HG03565 (cell line): ENCODE measurements around the gene CD247.

ENCODE experiments used
- ATAC-seq: cut with Tn5 transposase; IDR thresholded peaks from one replicate; pipeline ENCODE4 v1.9.1; 2021; ENCODE audit warnings: mild to moderate bottlenecking, moderate library complexity; ENCODE audit not compliant: unreplicated experiment

CD247 gene

DNA sequence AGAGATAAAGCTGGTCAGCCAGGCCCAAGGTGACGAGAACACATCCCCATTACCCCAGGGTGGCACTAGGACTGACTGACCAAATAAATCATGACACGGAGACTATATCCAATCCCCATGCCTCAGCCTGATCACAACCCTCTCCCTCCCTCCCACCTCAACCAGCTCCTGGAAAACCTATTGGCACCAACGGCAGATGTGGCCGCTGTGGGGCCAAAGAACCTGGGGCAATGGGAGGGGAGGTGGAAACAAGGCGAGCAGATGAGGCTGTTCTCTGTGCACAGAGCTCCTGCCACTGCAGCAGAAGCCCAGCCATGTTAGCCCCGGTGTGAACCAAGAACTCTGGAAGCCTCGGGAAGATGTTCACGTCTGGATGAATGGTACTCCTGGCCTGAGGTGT, 77.6 kb downstream of the CD247 start:
- no peak for ATAC-seq

DNA sequence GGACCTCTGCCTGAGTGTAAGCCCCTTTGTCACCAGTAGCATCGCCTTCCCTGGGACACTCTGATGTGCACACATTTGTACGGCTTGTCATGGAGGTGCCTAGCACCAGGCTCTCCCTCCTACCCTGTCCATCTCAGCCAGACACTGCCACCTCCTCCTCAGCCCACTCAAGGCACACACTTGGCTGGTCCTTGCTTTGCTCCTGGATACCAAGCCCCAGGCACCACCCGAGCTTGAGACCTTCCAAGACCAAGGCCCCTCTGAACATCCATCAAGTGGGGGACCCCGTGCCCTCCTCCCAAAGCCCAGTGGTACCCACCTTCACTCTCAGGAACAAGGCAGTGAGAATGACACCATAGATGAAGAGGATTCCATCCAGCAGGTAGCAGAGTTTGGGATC, 78.0 kb downstream of the CD247 start:
- no peak for ATAC-seq

DNA sequence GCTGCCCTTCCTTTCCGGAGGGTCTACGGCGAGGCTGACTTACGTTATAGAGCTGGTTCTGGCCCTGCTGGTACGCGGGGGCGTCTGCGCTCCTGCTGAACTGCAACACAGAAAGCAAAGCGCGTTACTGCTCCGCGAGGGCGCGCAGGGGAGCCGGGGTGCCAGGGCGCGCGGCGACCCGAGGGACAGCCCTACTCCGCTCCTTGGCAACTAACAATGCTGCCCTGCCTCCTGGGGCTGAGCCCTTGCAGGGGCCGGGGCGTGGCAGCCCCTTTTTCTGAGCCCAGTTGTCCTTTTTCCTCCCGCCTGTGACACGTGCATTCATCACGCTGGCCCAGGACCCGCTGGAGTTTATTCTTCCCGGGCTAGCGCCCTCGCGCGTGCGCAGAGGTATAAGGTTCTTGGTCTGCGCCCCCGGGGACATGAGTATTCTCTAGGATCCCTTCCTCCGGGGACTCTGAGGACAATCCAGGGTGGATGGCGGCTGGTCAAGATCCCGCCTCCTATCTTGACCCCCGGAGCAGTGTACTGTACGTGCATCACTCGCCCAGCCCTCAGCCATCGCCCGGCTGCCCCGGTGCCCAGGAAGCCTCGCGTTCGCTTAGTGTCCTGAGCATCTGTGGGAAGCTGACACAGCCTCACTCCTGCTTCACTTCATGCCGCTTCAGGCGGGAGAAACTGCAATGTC, 78.9 kb downstream of the CD247 start:
- ATAC-seq: no peak

DNA sequence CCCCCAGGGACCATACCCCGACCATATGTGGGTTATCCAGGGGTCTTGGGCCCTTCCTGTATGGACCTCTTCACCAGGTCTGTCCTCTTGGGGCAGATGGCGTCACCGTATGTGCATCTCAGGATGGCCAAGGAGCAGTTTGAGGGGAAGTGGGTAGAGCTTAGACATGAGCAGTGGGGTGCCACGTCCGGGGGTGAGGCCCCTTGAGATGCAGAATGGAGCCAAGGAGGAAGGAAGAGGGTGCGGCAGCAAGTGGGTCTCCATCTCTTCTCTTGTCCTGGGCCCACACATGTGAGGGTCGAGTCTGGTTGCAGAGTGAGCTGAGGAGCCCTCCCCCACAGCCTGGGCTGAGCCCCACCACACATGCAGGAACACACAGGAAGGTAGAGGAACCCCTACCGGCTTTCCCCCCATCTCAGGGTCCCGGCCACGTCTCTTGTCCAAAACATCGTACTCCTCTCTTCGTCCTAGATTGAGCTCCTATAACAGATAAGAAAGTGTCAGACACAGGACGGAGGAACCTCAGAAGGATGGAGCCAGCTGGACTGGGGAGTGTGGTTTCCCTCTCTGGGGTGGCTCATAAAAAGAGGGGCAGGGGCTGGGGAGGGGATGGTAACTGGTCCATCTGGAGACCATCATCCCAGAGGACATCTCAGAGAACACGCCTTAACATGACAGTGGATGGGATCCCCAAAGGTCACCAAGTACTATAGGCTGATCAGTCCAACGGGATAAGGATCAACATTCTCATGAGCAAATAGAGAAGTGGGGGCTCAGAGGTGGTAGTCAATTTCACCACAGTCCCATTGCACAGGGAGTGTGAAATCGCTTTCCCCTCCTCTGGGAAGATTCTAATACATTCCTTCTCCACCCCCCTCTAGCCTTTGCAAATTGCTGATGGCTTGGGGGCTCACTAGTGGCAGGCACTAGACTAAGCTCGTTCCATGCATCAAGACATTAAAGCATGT, 79.9 kb downstream of the CD247 start:
- ATAC-seq: no peak

DNA sequence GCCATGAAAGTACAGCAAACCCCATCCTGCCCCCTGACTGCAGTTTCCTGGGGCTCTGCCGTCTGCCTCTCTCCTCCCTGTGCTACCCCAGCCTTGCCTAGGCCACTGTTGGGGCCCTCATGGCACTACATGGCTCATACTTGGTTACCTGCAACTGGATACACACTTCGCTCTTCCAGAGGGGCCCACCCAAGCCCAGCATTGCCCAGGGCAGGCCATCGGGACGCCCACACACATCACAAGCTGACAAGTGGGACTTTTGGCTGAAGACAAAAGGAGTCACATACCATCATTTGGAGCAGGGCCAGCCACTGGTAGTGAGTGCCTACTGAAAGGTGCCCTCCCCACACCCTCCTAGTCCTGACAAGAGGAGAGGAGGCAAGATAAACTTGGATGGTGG, 82.8 kb downstream of the CD247 start:
- no peak for ATAC-seq

DNA sequence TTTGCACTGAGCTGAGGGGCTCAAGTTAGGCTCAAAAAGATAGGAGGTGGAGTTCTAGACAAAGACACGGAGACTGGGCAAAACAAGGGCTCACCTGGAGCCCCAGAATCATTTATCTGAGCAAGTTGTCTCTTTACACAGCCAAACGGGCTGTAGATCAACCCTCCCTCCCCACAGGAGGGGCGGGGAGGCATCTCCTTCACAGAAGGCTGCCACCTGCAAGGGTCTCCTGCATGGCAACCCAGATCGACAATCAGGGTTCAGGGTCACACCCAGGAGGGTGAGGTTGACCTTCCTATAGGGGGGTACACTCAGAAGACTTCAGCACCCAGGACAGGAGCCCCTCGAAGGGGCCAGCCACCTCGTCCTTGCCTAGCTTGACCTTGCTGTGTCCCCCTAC, 84.0 kb downstream of the CD247 start:
- ATAC-seq: no peak

- no peak for ATAC-seq
Observed at GRCh38 chr1:167433884-167434283, 84.4 kb downstream of the CD247 start.

DNA sequence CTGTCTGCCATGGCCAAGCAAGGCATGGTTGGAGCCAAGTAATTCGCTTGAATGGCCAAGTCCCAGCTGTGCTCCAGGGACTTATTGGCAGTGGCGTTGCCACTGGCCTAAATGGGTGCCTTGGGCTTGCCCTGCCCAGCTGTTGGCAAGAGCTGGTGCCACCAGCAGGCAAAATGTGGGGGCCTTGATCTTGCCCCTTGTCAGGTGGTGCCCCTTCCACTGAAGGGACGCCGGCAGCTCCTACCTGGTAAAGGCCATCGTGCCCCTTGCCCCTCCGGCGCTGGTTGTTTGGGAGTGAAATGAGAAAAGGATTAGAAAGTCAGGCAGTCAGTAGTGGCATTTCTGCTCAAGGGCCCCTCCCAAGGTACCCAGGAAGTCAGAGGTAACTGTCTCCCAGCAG, 85.5 kb downstream of the CD247 start:
- no peak for ATAC-seq

- ATAC-seq: no peak
Observed at GRCh38 chr1:167431909-167432650, 86.2 kb downstream of the CD247 start.

DNA sequence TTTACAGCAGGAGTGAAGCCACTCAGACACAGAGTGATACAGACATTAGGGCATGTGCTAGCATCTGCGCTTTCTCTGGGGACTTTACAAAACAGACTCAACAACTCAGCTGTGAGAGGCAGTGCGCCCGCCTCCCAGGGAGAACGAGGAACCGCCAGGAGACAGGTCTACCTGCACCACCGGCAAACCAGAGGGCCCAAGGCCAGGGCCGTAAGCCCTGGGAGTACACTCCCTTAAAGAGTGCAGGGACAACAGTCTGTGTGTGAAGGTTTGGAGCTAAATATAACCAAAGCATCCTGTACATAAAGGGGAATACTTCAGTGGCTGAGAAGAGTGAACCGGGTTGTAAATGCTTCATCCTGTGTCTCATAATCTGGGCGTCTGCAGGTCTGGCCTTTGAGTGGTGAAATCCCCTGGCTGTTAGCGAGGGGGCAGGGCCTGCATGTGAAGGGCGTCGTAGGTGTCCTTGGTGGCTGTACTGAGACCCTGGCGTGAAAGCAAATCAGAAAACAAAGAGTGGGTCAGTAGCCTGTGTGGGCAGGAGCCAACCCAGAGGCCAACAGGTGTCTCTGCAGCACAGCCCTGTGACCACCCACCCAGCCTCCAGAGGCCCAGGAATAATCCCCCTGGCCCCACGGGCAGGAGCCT, 86.9 kb downstream of the CD247 start:
- no peak for ATAC-seq

DNA sequence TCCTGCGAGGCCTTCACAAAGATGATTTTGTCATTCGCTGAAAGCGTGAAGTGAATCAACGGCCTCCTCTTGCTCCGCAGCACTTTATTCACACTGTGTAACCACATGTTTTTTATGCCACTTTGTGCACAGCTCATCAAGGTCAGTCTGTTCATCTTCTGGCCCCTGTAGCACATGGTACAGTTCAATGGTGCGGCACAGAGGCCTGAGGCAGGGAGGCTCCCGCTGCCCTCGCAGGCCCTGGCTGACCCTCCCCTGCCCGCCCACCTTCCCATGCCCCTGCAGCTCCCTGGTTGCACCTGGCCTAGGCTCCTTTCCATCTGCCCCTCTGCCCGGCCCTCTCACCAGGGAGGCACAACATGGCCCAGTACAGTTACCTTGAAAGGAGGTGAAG, 87.5 kb downstream of the CD247 start:
- ATAC-seq: no peak

DNA sequence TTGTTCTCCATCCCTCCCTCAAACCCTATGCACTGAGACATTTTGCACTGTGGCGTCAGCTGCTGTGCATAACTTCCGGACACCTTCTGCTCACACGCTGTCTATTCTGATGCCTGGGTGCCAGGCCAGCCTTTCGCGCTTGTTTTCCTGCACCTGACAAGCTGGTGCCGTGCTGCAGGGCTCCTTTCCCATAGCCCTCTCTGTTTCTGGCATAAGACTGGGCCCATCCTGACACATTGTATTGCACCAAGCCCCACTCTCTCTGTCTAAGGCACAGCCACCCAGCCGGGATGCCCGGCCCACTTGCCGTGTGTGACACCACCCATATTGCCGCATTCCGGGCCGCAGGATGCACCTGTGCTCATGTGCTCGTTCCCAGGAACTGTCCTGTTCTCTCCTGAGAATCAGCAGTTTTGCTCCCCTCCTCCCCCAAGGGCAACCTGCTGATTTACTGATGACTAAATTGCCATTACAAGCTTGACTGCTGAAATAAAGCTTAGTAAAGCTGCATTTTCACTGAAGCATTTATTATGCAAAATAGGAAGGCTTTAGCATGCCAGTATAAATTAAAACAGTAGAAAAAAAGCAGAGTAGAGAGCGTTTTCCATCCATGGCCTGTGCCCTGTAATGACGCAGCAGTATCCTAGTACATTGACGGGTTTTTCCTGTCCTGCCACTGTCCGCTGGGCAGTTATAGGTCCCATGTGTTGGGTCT, 88.0 kb downstream of the CD247 start:
- no peak for ATAC-seq

GRCh38 chr1:167429612-167430011, 88.7 kb downstream of the CD247 start:
- no peak for ATAC-seq

- no peak for ATAC-seq
Observed at GRCh38 chr1:167428395-167428794, 89.9 kb downstream of the CD247 start.

DNA sequence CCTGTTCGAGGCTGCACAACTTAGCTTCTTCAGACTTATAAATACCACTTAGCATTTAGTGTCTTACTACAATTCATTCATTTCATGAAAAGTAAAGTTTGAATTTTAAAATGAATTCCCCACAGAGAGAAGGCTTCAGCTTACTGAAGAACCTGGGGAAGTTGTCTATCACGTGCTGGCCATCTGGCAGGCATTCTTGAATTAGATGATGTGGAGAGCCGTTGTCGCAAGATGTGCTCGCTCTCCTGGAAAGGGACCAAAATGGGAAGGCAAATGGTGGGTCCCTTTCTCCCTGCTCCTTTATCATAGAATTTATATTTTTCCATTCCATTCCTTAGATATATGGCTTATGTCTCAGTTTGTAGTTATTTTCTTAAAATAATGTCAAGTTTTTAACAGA, 90.5 kb downstream of the CD247 start:
- no peak for ATAC-seq

- no peak for ATAC-seq
Observed at GRCh38 chr1:167426716-167427115, 91.6 kb downstream of the CD247 start.

DNA sequence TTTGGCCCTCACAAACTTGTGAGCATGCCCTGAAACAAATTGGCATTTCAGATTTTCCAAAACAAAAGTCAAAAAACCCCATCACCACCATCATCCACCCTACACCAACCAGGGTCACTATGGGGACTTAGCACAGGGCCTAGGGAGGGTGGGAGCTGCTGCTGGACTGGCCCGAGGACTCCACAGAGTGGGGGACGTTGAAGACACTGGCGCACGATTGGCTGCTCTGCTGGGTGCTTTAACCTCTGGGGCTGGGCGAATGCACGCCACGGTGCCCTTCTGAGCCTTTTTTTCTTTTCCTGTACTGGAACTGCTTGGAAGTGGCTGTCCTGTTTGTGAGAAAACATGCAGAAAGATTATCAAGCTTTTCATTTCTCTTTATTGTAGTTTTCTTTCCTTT, 92.8 kb downstream of the CD247 start:
- no peak for ATAC-seq

- no peak for ATAC-seq
Observed at GRCh38 chr1:167423684-167424619, 94.4 kb downstream of the CD247 start.

DNA sequence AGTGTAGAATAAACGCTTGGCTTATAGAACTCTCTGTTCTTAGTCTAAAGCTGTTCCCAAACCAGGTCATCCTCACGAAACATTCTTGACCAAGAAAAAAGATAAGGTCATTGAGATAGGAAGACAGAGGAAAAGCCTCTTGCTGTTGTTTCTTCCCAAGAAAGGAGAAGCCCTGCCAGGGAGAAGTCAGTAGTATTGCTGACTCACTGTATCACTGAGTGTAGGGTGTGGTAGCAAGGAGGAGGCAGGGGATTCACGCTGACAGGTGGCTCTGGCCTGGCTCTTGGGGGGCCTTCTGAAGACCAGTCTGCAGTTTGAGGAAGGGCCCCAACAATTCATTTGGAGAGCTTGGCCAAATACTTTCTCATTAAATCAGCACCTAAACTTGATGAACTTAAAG, 97.8 kb downstream of the CD247 start:
- ATAC-seq: no peak
